Hematopoietic multipotent progenitor cell treated with erythropoietin and hydrocortisone succinate and interleukin-3 and kit ligand, for 6 days (in vitro differentiated cells): ENCODE measurements around the gene PPP1R9A.

ENCODE experiments used
- DNase-seq: peaks from one replicate; pipeline ENCODE4 v3.0.0-alpha.2; 2015

The PPP1R9A gene

GRCh38 chr7:94907026-94907810 is at the start of gene PPP1R9A:
Gene PPP1R9A (plus strand): TSS chr7:94907594. CDS start chr7:94910114, 2,520 bp downstream.
- peak; percentile 11 for DNase-seq

- no peak for DNase-seq
These were observed 36.3 kb upstream of the PPP1R9A start for GRCh38 chr7:94871132-94871531.

- DNase-seq: no peak
These were observed 34.2 kb upstream of the PPP1R9A start for GRCh38 chr7:94873239-94873638.

GRCh38 chr7:94874036-94874785 is 33.2 kb upstream of the PPP1R9A start:
- DNase-seq: no peak

GRCh38 chr7:94875201-94875600 is 32.2 kb upstream of the PPP1R9A start:
- DNase-seq: no peak

- DNase-seq: no peak
These were observed 29.4 kb upstream of the PPP1R9A start for GRCh38 chr7:94877731-94878670.

- DNase-seq: no peak
These were observed 24.5 kb upstream of the PPP1R9A start for GRCh38 chr7:94882891-94883290.

- no peak for DNase-seq
These were observed 23.8 kb upstream of the PPP1R9A start for GRCh38 chr7:94883616-94884015.

- DNase-seq: peak; percentile 63
These were observed 18.8 kb upstream of the PPP1R9A start for GRCh38 chr7:94888551-94888950.

GRCh38 chr7:94888995-94889523 is 18.3 kb upstream of the PPP1R9A start:
- DNase-seq: no peak

- DNase-seq: no peak
These were observed 17.2 kb upstream of the PPP1R9A start for GRCh38 chr7:94890216-94890615.

- no peak for DNase-seq
These were observed 13.7 kb upstream of the PPP1R9A start for GRCh38 chr7:94893661-94894060.

- DNase-seq: no peak
These were observed 9.9 kb upstream of the PPP1R9A start for GRCh38 chr7:94897541-94897940.

- no peak for DNase-seq
These were observed 9.1 kb upstream of the PPP1R9A start for GRCh38 chr7:94898340-94898739.

GRCh38 chr7:94901981-94902380 is 5.4 kb upstream of the PPP1R9A start:
- no peak for DNase-seq

GRCh38 chr7:94903971-94904370 is 3.4 kb upstream of the PPP1R9A start:
- no peak for DNase-seq

- DNase-seq: no peak
These were observed 2.4 kb upstream of the PPP1R9A start for GRCh38 chr7:94904982-94905381.

GRCh38 chr7:94906065-94906851 is 1.1 kb upstream of the PPP1R9A start:
- DNase-seq: no peak

- DNase-seq: peak; percentile 16
These were observed 473 bp downstream of the PPP1R9A start for GRCh38 chr7:94907811-94908322.

GRCh38 chr7:94908323-94909178 is 1.2 kb downstream of the PPP1R9A start:
- DNase-seq: peak; percentile 9

GRCh38 chr7:94909179-94909466 is 1.7 kb downstream of the PPP1R9A start:
- no peak for DNase-seq
